HG02759 (cell line): ENCODE data around the gene CCDC3.

Source experiments
- ATAC-seq: cut with Tn5 transposase; IDR thresholded peaks from one replicate; pipeline ENCODE4 v1.9.1; 2021; ENCODE audit warnings: mild to moderate bottlenecking, moderate library complexity; ENCODE audit not compliant: unreplicated experiment

The CCDC3 gene

DNA sequence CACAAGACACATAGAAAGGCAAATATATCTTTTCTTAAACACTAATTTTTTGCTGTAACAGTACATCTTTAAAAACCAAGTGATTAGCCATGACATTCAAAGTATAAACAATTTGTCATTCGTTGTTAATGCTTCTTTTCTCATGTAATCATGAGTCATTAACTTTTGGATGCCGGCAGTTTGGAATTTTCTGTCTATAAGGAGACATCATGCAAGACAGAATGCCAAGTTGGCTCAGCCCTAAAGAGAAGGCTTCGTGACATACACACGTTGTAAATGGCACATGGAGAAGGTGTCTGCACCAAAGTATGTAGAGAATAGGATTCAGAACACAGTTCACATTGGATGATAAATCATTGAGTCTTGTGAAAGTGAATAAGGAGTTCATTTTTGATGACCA is 35.9 kb downstream of the CCDC3 start:
- no peak for ATAC-seq

DNA sequence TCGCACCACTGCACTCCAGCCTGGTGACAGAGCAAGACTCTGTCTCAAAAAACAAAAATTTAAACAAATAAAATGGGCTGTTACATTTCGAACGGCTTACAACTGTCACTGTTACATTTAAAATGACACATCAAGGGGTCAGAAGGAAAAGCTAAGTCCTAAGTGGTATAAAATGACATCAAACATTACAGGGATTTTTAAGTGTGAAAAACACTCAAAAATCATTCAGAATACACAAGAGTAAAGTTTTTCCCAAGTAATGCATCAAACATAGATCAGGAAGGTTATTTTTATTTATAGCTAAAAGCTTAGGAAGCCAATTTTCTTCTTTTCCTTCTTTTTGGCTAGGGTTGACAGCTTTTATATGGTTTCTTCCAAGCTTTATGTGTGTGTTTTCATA is 39.0 kb downstream of the CCDC3 start:
- no peak for ATAC-seq

DNA sequence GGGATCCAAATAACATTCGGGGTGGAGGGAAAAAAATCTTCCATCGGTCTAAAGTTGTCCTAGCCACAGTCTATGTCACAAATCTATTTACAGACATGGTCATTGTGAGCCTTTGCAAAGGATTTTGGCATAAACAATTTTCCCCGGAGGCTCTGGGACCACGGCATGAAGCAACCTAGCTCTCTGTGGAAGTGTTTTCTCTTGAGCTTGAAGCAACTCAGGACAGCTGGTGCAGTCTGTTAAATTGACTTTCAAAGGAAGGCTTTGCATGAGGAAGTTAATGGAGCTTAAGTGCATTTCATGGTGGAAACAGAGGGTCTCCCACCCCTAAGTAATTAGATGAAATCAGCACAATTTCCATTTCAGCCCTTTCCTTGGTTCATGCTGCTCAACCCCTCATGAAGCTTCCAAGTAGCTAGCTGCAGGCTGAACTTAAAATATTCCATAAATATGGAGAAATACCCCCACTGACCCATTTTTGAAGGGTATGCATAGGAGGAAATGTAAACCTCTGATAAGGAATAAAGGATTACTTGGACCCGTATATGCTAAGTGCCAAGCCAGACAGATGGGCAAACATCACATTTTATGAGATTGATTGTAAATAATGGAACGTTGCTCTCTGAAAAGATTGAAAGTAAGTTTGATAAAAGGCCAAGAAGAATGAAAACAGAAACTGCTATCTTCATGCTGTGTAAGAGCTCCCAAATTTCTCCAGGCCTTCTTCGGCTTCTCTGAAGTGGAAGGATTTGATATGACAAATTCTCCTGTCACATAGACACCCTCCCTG is 39.9 kb downstream of the CCDC3 start:
- ATAC-seq = no peak

DNA sequence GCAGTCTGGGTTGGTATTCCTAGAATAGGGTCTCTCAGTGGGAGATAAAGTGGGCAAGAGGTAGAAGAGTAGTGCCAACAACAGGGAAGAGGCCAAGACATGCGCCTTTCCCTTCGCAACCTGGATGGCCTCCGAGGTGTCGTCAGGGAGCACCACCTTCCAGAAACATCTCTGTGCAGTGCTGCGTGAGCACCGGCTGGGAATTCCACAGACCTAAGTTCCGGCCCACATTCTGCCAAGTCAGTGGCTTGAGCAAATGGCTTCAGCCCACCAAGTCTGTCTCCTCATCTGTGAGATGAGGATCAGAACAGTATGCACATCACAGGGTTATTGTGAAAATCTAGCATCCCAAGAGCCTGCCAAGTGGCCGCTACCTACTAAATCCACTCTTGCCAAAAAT is 40.6 kb downstream of the CCDC3 start:
- ATAC-seq = no peak

DNA sequence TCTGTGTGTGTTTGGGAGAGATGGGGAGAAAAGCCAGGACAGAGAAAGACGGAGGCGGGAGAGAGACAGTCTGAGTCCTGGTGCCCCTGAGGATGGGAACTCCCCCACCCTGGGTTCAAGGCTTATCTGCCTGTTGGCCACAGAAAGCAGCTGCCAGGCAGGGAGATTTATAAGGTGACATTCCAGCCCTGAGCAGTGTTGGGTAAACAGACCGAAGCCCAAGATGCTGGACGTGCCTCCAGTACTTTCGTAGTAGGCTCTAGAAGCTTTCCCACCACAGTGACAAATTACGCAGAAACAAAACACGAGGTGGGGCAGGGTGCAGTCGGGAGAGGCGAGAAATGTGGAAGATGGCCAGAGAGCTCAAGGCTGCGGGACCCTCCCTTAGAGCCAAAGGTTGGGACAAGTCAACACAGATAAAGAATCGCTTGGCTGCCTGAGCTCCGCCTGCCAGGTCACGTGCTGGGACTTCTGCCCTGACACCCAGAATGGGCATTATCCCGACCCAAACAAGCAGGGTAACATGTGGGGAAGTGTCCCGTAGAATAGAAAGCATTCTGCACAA is 41.1 kb downstream of the CCDC3 start:
- ATAC-seq = no peak

DNA sequence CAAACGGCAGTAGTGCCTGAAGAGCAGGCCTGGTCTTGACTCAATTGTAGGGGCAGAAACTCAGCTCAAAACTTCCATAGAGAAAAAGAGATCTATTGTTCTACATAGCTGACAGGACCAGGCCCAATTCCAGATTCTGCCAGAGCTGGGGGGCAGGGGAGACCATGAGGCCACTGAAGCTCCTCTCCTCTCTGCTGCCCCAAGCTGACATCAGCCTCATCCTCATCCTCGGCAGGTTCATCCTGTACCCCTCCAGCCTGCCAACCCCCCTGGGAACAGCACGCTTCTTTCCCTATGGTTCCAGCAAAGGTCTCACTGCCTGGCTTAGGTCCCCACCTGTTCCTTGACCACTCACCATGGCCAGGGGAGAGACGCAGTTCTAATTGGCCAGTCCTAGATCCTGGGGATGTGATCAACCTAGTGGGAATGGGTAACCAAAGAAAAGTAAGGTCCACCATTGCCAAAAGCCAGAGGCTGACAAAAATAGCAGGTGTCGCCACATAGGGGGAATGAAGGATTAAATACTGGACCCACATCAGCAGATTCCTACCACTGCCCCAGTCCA is 42.9 kb downstream of the CCDC3 start:
- ATAC-seq = no peak

DNA sequence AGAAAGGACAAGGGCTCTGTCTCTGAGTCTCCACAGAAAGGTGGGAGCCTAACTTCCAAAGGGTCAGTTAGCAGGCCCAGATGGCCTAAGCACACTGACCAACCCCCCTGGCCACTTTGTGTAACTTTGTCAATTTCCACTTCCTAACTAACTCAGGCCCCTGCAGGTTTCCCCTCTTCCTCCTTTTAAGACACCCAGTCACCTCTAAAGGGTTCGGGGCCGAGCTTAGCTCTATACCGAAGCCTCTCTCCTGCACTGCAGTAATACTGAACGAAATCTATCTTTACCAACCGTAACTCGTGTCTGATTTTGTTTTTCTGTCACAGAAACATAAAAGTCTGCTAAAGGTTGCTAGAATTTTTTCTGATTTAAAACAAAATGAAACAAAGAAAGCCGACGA is 44.4 kb downstream of the CCDC3 start:
- ATAC-seq = no peak

DNA sequence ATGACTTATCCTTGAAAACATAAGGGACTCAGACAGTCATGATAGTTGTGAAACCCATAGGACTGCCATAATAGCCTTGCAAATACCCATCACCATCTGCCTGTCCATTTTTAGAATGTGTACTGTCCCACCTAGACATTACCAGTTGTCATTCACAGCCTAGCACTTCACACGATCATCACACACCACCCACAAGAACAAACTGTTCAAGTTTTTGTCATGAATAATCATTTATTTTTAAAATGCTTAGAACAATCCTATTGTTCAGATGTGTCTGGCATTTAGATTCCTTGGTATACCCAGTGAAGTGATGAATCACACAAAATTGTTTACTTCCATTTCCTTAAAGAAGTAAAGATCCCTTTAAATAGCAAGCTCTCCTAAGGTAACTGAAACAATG is 46.6 kb downstream of the CCDC3 start:
- ATAC-seq = no peak

DNA sequence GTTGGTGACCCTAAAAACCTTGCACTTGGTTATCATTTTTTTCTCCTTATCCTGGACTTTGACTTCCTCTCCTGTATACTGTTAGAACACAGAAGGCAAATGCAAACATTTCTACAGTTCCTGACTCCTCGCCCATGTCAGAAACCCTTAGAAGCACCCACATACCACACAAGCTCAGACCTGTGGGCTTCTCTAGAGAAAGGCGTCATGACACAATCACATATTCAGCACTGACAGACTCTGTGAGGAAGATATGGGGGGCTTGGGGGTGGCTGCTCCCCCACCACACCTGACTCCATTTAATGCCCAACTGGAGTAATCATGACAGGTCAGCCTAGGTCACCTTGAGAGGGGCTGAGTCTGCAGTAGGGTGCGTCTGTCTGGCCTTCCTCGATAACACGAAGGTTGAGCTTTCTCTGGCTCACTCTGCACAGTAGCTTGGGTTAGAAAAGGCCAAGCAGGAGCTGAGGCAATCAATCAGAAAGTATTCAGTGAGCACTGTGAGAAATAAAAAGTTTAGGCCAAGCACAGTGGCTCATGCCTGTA is 50.9 kb downstream of the CCDC3 start:
- no peak for ATAC-seq

DNA sequence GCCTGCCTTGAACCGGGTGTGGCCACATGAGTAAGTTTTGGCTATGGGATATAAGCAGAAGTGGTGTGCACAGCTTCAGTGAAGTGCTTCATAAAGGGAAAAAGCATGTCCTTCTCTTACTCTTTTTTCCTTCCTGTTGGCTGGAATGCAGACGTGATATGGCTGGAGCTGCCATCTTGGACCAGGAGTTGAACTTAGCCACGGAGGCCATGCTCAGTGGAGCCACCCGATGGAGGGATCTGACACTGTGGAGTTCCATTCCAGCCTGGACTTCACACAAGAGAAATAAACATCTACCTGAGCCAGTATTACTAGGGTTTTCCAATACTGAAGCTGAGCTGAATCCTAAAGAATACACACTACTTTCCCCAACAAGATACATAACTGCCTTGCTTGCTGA is 52.3 kb downstream of the CCDC3 start:
- no peak for ATAC-seq

DNA sequence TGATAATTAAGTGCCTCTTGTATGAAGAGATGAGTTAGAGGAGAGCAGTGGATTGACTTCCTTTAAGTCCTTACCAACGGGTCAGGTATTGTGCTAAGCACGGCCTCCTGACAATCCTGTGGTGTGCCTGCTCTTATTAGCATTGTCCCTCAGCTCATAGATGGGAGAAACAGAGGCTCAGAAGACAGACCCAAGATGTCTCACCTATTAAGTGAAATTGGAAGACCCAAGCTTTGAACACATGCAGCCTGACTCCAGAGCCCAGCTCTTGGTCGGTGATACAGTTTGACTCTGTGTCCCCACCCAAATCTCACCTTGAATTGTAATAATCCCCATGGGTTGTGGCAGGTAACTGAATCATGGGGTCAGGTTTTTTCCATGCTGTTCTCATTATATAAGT is 53.8 kb downstream of the CCDC3 start:
- no peak for ATAC-seq

DNA sequence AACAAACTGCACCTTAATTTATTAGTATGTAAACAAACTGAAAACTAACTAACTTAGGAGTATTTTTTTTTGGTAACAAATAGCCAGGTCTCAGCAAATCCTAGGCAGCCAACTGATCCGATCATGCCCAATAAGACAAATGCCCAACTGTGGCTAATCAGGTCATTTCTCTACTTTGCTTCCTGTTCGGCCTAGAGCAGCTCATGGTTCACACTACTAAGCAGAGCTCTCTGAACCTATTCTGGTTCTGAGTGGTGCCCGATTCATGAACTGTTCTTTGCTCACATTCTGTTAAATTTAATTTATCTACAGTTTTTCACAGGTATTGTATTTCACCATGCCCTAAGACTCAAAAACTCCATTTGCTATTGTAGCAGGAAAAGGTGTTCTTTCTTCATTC is 55.1 kb downstream of the CCDC3 start:
- ATAC-seq = no peak

DNA sequence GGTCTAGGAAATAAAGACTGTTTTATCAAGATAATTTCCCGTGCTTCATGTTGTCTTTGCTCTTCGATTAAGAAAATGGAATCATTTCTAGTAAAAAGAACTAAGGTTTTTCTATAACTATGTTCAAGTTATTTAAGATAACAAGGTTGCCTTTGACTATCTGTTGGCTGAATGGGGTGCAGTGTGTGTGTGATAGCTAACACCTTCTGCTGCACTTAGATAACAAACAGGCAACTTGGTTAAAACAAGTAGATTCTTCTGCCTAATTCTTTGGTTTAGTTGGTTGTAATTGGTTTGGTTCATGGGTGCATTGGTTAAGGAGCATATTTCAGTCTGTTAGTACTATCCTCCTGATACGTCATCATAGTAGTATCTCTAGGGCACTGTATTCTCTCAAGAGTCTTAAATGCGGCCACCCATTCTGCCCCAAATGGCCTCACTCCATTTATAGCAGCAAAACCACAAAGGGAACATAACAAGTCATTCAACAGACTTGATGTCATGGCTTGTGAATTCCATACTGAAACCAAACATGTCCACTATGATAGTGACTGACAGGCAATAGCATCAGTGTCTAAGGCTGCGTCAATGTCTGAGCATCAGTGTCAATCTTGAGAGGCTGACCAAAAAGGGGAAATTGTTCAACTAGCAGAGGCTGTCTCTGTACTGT is 55.7 kb downstream of the CCDC3 start:
- no peak for ATAC-seq

DNA sequence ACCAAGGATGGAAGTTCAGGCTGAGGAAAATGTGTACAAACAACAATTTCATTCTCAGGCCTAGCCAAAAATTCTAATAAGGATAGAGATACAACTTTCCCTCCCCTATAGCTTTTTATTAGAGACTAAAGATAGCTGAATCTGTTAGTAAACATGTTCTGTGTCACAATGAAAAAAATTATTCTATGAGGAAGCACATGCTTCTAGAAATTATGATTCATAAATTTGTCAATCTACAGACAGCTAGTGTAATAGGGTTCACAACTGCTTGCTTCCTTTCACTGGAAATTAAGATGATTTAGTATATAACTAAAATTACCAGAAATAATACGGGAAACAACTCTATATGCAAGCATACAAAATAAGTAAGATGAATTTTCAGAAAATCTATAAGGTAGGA is 56.6 kb downstream of the CCDC3 start:
- ATAC-seq = no peak

DNA sequence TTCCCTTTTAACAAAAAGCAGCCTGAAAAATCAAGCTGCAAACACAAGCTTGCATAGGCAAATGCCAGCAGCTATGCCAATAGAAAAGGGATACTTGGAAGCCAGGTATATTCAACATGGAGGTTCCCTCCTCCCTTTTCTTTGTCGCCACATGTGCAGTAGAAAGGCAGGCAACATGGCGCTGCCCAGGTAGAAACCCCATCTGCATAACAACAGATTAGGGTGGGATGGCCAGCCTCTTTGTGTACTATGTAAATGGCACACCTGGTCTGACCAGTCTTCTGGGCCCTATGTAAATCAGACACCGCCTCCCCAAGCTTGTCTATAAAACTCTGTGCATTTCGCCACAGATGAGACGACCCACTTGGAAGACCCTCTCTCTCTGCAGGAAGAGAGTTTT is 58.1 kb downstream of the CCDC3 start:
- no peak for ATAC-seq

DNA sequence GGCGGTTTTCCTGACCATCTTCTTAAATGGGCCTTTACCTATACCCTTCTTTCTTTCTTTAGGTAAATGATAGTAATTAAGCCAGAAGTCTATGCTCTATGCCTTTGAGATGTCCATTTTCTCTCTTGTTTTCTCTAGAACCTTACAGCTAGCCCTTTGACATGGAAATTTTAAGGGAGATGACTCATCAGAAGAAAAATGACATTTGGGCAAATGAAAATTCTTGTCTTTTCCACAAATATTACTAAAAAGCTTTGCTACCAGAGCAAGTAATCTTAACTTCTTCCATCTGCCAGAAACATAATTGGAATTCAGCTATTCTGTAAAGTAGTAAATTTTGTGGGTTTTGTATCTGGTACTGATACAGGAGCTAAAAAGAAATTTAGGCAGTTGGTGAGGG is 59.5 kb downstream of the CCDC3 start:
- no peak for ATAC-seq

DNA sequence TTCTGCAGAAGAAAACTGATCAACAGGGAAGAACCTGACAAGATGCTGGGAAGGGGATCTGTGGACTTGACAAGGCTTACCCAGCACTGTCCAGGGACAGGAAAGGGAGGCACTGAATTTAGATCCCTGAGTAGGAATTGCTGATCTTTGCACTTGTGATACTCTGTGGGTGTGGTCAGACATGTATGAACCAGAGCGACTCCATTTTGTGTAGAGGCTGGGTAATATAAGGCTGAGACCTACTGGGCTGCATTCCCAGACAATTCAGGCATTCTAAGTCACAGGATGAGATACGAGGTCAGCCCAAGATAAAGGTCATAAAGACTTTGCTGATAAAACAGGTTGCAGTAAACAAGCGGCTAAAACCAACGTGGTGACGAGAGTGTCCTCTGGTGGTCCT is 60.7 kb downstream of the CCDC3 start:
- ATAC-seq = no peak

DNA sequence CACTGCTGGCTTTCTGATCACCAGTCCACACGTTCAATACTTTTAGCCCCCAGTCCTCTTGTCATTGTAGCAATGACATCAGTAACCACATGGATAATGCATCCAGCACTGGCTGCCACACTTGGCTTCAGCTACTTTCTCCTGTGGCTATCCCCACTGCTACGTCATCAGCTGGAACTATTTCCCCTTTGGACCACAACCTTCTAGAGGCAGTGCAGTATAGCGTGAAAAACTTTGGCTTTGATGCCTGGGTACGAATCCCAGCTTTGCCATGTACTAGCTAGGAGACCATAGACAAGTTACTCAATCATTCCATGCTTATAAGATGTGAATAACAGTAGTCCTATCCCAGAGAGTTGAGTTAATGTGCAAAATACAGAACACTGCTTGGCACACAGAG is 63.2 kb downstream of the CCDC3 start:
- no peak for ATAC-seq

DNA sequence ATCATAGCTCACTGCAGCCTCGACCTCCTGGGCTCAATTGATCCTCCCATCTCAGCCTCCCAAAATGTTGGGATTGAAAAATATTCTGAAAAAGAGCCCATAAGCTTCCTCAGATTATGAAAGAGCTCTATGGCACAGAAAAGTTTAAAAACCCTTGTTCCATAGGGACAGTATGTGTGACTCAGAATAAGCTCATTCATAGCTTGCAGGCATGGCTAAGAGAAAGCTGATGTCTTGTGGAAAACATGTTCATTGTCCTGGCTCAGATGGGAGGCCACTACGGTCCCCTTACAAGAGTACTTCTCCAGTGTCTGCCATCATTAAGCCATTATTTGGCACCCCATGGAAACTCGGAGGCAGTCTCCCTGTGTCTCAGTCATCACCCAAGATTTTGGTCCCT is 64.0 kb downstream of the CCDC3 start:
- no peak for ATAC-seq

DNA sequence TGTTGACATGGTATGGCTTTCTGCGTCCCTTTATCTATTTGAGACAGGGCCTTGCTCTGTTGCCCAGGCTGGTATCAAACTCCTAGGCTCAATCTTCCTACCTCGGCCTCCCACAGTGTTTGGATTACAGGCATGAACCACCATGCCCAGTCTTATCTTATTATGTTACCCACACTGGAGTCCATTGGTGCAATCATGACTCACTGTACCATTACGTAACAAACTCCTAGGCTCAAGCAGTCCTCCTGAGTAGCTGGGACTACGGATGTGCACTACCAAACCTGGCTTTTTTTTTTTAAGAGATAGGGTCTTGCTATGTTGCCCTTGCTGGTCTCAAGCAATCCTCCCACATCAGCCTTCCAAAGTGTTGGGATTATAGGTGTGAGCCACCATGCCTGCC is 66.7 kb downstream of the CCDC3 start:
- ATAC-seq = no peak

DNA sequence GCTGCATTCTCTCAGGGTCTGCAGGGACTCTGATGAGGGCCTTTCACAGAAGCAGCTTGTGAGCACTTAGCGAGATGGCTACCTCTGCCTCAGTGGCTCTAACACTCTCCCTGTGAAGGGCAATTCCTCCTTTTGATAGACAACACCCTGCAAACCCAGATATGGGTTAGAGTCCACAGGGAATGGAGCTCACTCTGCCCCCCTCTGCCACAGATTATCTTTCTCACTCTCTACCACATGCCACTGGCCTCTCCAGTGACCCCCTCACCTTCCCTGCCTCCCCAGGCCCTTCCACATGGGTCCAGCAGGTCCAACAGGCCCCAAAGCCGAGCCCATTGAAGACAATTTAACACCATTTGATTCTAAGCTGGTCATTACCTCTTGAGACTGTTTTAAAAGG is 72.1 kb downstream of the CCDC3 start:
- no peak for ATAC-seq

DNA sequence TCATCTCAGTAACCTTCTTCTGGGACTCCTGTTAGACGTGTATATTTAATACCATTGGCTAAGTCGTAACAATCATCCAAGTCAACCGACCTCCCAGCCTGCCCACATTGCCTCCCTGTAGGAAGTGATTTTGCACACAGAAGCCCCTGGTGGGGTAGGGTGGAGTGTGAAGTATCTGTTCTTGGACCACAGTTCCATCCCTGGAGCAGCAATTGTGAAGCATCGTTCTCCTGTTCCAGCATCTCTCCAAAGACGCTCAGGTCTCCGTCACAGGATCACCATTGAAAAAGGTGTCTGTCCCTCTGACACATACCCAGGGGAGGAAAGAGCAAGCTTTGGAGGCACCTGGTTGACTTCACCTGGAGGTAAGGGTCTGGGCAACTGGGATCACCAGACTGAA is 72.9 kb downstream of the CCDC3 start:
- ATAC-seq = no peak
